LNCAP (cell line): ENCODE data around the gene CBY2.

Experiments used
- CTCF ChIP-seq: fragments of 450-650 bp; IDR thresholded peaks from 2 replicates; pipeline ENCODE4 v1.5.1; 2017; ENCODE audit warnings: mild to moderate bottlenecking

The CBY2 gene

DNA sequence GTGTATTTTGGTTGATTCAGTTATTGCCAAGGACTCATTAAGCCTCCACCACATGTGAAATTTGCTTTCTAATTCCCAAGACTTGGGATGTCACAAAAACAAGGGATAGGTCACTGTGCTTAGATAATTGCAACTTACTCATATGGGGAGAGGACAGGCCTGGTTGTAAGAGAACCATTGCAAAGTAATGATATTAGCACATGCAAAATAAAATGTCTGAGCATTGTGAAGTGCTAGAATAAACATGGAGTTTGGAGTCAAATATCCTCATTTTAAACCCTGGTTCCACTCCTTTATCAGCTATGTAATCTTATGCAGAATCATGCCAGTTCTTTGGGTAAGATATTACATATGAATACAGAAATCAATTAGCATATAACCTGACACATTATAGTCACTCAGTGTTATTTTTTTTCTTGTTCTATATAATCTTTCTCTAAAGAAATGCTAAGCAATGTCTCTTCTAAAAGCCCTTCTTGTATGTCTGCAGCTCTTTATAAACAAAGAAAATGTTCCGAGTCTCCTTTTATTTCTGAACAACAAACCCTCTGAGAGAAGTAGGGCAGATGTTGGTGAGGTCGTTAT, 5.5 kb downstream of the CBY2 start:
- no peak for TF ChIP-seq CTCF

- TF ChIP-seq CTCF: no peak
Measured at GRCh38 chr13:45711951-45712350, 9.8 kb downstream of the CBY2 start.

- TF ChIP-seq CTCF: no peak
Measured at GRCh38 chr13:45713106-45713690, 11.1 kb downstream of the CBY2 start.

- TF ChIP-seq CTCF: no peak
Measured at GRCh38 chr13:45713721-45714120, 11.6 kb downstream of the CBY2 start.

GRCh38 chr13:45714170-45714569, 12.1 kb downstream of the CBY2 start:
- no peak for TF ChIP-seq CTCF

DNA sequence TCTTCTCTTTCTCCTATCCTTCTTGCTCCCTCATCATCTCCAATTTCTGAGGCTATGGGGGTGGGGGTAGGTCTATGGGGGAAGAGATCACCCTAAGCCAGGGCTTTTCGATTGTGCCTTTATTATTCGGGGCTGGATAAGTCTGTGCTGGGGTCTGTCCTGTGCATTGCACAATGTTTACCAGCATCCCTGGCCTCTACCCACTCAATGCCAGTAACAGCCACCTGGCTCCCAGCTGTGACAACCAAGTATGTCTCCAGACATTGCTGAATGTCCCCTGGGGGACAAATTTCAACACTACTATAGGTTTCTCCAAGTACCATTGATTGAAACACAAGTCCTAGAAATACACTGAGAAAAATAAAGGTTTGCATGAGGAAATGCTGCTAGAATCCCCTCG, 13.2 kb downstream of the CBY2 start:
- TF ChIP-seq CTCF: no peak

DNA sequence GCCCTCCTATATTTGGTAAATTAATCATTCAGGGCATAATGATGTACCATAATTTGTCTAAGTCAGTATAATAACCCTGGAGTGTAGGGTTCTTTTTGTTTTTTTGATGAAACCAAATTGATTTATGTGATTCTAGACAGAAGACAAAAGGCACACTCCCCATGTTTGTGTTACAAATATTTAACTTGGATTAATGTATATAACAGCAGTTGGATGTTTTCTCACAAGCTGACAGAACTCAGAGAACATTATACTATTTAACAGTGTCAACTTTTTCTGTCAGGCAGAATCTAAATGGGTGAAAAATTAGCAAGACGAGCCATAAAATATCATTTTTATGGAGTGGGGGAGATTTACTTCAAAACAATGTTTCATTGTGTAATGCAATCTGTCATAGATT, 15.2 kb downstream of the CBY2 start:
- TF ChIP-seq CTCF: no peak

DNA sequence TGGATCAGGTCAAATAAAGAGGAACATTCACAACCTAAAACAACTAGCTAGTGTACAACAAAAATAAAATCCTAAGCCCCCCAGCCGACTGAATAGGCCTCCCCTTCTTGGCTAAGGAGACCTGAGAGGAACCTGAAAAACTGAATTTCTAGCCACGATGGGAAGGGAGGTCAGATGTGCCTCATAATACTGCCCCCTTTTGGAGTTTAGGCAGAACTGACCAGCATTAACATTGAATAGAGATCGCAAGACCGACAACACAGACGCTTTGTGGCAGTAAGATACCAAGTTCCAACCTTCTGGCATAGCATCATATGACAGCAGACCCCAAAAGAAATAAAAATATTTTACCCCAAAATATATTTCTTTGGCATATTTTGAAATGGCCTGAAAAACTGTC, 15.9 kb downstream of the CBY2 start:
- peak; percentile 57; the same call in 1 of the 2 replicates for TF ChIP-seq CTCF
